GM18907 (cell line): Measurements from ENCODE around the gene DLG5.

Experiments
- ATAC-seq: cut with Tn5 transposase; IDR thresholded peaks from one replicate; pipeline ENCODE4 v1.9.1; 2021; ENCODE audit warnings: mild to moderate bottlenecking, moderate library complexity; ENCODE audit not compliant: unreplicated experiment

The DLG5 gene

DNA sequence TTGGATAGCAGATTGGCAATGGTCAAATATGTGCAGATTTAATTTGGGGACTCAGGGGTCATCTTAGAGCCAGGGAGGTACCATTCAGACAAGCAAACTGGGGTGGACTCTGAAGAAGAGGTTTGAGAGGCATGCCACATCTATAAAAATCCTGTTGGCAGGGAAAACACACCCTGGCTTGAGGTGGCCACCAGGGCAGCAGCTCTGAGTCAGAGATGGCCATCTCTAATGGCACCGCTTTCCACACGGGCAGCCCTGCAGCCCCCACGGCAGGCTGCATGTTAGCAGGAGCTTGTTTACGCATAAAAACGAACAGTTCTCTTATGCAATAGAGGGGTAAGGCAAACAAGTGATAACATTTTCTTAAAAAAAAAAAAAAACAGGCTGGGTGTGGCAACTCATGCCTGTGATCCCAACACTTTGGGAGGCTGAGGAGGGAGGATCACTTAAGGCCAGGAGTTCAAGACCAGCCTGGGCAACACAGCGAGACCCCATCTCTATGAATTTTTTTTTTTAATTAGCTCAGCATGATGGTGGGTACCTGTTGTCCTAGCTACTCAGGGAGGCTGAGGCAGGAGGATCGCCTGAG lies 14.9 kb downstream of the DLG5 start:
- ATAC-seq, result no peak

GRCh38 chr10:77910524-77911145 lies 15.9 kb downstream of the DLG5 start:
- no peak for ATAC-seq

DNA sequence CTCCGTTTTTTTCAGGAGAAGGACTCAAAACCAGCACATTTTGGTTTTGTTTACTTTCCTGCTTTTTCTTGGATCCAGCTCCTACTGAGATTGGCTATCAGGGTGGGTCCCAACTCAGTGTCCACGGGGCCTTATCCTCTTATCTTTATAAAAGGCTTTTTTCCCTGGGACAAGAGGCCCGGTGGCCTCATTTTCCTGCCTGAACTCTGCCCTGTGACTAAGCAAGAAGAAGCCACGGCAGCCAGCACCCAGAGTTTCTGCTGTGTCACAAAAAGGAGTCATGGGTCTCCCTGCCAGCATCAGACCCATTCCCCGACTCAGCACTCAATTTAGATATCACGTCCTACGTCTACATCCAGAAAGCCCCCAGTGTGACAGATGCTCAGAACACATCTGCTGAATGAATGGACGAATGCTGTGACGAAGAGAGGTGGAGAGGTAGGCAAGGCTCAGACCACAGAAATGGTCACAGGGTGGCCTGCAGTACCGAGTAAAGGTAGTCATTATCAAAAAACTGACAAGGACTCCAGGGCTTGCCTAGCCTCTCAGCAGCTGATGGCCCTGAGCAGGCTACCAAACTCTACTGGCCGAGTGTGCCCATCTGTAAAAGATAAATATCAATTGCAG lies 16.7 kb downstream of the DLG5 start:
- ATAC-seq, result no peak

- ATAC-seq, result no peak
These were observed 17.4 kb downstream of the DLG5 start for GRCh38 chr10:77909021-77909748.

GRCh38 chr10:77907900-77908717 lies 18.4 kb downstream of the DLG5 start:
- ATAC-seq, result no peak

DNA sequence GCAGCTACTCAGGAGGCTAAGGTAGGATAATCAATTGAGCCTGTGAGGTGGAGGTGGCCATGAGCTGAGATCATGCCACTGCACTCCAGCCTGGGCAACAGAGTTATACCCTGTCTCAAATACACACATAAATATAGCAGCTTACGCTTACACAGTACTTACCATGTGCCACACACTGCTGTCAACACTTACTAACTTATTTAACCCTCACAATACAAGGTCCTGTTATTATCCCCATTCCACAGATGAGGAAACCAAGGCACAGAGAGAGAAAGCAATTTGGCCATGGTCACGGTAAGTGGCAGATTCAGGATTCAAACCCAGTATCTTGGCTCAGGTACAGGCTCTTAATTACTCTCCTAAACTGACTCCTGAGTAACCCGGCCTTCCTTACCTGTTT lies 19.1 kb downstream of the DLG5 start:
- no peak for ATAC-seq

DNA sequence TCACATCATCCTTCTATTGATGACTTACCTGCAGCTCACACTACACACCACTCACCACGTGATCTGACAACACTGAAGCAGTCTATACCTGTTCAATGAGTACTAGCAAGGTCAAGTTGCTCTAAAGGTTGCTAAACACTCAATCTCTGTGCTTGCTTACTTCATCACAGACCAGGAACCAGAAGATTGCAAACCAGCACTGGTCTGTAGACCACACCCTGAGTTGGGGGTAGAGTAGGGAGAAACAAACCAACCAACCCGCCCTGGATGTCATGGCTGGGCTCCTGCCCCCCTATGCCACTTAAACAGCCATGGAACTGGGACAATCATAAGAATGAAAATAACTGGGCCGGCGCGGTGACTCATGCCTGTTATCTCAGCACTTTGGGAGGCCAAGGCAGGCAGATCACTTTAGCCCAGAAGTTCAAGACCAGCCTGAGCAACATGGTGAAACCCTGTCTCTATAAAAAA lies 19.6 kb downstream of the DLG5 start:
- ATAC-seq, result no peak

- no peak for ATAC-seq
These were observed 20.8 kb downstream of the DLG5 start for GRCh38 chr10:77905781-77906180.

DNA sequence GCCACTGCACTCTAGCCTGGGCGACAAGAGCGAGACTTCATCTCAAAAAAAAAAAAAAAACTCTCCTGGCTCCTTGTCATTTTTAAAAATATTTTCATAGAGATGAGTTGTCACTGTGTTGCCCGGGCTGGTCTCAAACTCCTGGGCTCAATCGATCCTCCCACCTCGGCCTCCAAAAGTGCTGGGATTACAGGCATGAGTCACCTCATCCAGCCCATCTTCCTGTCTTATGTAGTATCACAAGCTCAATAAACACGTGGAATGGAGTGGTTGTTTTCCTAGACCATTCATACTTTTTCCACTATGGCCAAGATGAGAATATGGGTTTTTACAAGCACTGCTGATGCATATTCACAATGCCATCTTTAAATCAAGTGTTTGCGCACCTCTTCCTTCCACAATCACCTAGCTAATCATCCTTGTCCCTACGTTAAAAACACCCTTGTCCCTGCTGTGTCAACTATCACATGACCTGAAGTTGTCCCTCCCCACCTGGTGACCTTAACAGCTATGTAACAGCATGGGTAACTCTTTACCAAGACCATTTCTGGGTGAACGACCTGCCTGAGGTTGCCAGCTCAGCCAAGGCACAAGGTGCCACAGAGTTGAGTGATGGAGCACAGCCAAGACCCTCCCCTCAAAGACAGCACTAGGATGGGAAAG lies 21.3 kb downstream of the DLG5 start:
- ATAC-seq, result no peak

DNA sequence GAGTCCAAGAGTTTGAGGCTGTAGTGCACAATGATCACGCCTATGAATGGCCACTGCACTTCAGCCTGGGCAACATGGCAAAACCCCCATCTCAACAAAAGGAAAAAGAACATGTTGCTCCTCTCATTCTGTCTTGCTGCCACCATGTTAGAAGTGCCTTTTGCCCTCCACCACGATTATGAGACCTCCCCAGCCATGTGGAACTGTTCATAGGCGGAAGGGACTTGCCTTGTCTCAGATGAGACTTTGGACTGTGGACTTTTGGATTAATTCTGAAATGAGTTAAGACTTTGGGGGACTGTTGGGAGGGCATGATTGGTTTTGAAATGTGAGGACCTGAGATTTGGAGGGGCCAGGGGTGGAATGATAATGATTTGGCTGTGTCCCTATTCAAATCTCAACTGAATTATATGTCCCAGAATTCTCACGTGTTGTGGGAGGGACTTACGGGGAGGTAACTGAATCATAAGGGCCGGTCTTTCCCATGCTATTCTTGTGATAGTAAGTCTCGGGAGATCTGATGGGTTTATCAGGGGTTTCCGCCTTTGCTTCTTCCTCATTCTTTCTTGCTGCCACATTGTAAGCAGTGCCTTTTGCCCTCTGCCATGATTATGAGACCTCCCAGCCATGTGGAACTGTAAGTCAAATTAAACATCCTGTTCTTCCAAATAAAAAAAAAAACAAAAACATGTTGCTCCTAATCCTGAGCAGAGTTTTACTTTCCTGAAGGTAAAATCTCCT lies 22.3 kb downstream of the DLG5 start:
- ATAC-seq, result no peak

DNA sequence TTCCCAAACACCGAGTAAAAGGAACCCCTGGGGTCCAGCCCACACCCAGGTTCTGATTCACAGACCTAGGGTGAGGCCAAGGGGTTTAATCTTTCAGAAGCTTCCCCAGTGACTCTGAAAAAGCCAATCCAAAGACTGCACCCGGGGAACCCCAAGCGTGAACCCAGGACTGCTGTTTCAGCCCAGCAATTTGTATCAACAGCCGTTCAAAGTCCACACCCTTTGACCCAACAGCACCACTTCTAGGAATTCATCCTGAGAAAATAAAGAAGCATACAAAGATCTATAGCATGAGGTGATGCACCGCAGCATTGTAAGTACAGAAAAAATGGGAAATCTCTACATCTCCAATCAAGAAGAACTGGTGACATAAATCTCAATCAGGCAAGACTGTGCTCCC lies 24.4 kb downstream of the DLG5 start:
- no peak for ATAC-seq

DNA sequence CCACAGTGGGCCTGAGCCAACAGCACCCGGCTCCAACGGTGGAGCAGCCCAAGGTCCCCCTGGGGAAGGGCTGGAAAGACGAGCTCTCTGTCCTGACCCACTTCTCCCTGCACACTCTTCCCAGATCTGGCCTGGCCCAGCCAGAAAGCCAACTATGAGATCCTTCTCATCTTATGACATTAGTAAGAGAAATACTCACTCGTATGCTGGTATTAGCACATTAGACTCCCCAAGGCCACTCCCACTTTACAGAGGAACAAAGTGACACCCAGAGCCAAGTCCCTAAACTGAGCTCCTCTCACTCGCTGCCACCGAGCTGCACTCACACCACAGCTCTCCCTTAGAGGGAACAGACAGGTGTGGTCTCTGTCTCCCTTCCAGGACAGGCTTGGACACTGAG lies 24.8 kb downstream of the DLG5 start:
- ATAC-seq, result no peak

- ATAC-seq, result no peak
These were observed 26.9 kb downstream of the DLG5 start for GRCh38 chr10:77899690-77900089.

DNA sequence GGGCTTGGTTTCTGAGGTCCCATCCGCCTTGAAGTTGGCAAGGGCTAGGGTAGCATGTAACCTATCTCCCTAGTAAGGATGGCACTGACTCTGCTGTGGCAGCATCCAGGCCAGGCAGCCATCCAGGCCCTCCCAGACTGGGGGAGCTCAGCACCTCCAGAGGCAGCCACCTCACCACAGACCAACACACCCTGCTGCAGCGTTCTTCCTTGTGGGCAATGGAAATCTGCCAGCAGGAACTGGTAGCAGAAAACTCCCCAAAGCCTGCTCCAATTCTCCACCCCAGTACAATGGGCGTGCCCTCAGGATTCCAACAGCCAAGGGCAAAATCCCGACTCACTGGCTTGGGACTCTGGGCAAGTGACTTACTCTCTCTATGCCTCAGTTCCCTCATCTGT lies 27.5 kb downstream of the DLG5 start:
- ATAC-seq, result no peak

- ATAC-seq, result no peak
These were observed 28.1 kb downstream of the DLG5 start for GRCh38 chr10:77898323-77899079.

GRCh38 chr10:77896058-77896457 lies 30.5 kb downstream of the DLG5 start:
- ATAC-seq, result no peak

GRCh38 chr10:77894058-77894457 lies 32.5 kb downstream of the DLG5 start:
- no peak for ATAC-seq

DNA sequence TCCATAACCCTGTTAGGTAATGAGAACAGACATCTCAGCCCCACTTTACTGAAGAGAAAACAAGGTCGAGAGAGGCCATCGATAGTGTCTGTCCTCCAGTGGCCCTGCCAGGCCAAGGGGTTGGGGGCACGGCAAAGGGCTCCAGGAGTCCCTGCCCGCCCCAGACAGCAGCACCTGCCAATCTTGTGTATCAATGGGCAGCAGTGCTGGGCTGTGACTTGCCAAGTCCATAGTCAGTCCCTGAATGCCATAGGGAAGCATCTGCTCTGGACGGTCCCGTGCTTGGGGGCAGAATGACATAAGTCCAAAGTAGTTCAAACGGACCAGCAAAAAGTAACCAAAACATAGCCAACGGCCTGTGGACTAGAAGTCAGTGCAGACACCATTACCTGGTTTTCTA lies 33.2 kb downstream of the DLG5 start:
- ATAC-seq, result no peak

DNA sequence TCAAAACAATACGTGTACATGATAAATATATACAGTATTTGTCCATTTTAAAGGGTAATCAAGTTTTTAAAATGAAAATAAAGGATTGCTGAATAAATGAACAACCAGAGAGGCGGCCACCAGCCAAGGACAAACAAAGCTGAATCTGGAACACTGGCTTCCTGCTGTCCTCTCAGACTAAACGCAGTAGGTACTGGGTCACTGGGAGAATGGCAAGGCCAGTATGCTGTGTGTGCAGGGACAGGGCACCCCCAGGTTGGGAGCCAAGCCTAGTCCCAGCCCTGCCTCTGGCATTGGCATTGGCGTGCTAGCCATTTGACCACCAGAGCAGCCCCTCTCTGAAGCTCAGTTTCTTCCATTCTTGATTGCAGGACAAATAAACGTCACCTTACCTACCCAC lies 33.8 kb downstream of the DLG5 start:
- ATAC-seq, result no peak
